ENCODE measurements around the gene LDB3.

The LDB3 gene

GRCh38 chr10:86759073-86759672 is 90.9 kb downstream of the LDB3 start:
- DNase-seq (ENCODE audit: low read depth in 2 of 2): no peak

DNA sequence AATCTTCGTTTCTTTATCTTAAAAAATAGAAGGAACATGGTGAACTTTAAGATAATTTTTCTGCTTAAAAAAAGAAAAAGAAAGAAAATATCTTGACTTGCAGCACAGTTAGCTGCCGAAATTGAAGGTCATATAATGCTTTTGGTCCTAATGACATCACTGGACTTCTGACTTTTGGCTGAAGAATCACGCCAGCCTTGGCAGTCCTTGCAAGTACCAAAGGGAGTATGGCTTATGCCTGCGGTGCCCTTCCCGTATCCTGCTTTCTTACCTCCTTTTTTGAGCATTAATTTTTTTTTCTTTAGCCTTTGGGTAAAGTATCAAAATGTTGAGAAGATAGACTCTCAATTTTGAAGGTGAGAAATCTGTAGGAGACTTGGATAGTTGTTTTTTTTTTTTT is 95.1 kb downstream of the LDB3 start:
- no peak for DNase-seq (ENCODE audit: low read depth in 2 of 2)

- DNase-seq (ENCODE audit: low read depth in 2 of 2): no peak
Observed at GRCh38 chr10:86765548-86765947, 97.2 kb downstream of the LDB3 start.

GRCh38 chr10:86768412-86769062 is 100.2 kb downstream of the LDB3 start:
- no peak for DNase-seq (ENCODE audit: low read depth in 2 of 2)

GRCh38 chr10:86769991-86770390 is 101.7 kb downstream of the LDB3 start:
- DNase-seq (ENCODE audit: low read depth in 2 of 2): no peak

DNA sequence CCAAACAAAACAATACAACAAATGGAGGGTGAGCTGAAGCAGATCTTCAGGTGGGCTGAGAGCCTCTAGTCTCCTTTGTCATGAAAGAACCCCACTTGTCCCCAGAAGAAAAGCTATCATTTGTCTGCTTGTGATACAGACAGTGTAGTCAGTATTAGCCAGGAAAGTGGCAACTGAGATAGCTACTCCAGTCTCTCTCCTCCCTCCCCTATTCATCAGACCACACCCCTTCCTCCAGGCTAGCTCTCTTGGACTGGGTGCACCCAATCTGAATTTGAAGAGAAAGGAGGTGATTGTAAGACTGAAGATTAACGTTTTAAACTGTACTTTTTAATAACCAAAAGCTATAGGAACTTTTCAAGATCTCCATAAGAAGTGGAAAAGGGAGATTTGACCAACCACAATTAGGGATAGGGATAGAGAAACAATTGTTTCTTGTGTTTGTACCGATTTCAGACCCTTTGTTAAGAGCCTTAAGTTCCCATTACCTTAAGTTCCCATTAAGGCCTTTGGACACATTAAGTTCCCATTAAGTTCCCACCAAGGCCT is 102.2 kb downstream of the LDB3 start:
- no peak for DNase-seq (ENCODE audit: low read depth in 2 of 2)

DNA sequence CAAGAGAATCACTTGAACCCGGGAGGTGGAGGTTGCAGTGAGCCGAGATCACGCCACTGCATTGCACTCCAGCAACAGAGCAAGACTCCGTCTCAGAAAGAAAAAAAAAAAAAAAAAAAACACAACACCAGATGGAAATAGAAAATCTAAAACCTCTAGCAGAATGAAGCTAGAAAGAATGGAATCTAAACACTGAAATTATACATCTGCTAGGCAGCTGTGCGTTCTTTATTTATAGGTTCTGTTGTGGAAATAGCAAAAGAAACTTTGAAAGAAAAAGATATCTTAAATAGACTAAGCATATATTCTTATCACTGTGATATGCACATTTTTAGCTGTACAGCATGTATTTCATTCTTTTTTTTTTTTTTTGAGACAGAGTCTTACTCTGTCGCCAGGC is 105.2 kb downstream of the LDB3 start:
- no peak for DNase-seq (ENCODE audit: low read depth in 2 of 2)

DNA sequence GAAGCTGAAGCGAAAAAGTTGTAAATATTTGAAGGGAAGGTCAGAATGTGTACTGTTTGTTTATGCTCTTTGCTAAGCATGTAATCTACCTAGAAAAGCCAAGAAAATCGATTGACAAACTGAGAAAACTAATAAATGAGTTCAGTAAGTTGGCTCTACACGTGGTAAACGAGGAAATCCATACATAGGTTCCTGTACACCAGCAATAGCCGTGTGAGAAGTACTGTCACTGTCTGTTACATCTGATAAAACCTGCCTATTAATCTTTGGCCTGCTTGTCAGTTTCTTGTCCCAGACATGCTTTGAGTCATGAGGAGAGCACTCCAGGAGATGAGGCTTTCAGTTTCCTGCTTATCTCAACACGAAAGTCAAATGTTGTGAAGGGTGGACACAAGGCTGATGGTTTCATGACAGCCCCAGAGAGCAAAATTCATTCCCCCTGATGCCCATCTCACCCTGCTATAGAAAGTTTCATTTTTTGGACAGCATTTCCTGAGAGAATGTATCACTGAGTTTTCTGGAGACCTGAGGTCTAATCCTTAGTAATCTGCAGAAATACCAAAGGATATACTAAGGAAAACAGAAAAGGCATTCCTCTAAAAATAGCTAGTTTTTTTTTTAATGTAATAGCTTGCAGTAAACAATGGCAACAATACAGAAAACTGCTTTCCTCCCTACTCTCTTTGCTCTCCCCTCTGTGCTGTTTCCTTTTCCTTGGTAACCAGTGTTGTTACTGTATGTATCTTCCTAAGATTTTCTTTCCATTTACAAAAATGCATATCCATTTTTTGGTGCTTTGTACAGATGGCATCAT is 107.0 kb downstream of the LDB3 start:
- no peak for DNase-seq (ENCODE audit: low read depth in 2 of 2)

GRCh38 chr10:86775870-86776180 is 107.5 kb downstream of the LDB3 start:
- no peak for DNase-seq (ENCODE audit: low read depth in 2 of 2)

DNA sequence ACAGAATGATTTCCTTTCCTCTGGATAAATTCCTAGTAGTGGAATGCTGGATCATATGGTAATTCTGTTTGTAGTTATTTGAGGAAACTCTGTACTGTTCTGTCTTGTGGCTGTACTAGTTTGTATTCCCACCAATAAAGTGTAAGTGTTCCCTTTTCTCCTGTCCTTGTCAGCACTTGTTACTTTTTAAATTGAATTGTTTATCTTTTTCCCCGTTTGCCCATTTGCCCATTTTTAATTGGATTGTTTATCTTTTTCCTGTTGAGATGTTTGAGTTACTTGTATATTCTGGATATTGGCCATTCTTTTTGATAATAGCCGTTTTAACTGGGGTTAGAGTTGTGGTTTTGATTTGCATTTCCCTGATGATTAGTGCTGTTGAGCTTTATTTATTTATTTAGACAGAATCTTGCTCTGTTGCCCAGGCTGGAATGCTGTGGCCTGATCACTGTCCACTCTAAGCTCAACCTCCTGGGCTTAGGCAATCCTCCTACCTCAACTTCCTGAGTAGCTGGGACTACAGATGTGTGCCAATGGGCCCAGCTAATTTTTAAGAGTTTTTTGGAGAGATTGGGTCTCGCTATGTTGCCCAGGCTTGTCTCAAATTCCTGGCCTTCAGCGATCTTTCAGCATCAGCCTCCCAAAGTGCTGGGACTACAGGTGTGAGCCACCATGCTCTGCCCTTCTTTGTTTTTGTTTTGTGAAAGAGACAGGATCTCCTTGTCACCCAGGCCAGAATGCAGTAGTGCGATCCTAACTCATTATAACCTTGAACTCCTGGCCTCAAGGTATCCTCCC is 111.1 kb downstream of the LDB3 start:
- no peak for DNase-seq (ENCODE audit: low read depth in 2 of 2)

GRCh38 chr10:86782701-86783418 is 114.5 kb downstream of the LDB3 start:
- no peak for DNase-seq (ENCODE audit: low read depth in 2 of 2)

- no peak for DNase-seq (ENCODE audit: low read depth in 2 of 2)
Observed at GRCh38 chr10:86785037-86785436, 116.7 kb downstream of the LDB3 start.
